A172 (cell line): ENCODE measurements around the gene TOMM20. TPM values are rescaled to one million over a fixed set of nuclear protein-coding genes. Genes with fewer than 3 reads are reported as not detected.
A peak's percentile ranks its signal among the peaks of the same experiment; 100 is the strongest.

Experiments used
- DNase-seq: peaks from one replicate; pipeline ENCODE4 v3.0.0-alpha.2; 2015; ENCODE audit warnings: low spot score
- total RNA-seq: library from RNA; depleted of rRNA; stranded (reverse); fragments of >200 nt; shearing (Covaris generic); gene quantifications from 2 replicates; pipeline ENCODE4 v1.2.3, GENCODE V29; 2014

Gene TOMM20
- total RNA-seq, 1 experiment from 2014 or later, result 161 TPM

DNA sequence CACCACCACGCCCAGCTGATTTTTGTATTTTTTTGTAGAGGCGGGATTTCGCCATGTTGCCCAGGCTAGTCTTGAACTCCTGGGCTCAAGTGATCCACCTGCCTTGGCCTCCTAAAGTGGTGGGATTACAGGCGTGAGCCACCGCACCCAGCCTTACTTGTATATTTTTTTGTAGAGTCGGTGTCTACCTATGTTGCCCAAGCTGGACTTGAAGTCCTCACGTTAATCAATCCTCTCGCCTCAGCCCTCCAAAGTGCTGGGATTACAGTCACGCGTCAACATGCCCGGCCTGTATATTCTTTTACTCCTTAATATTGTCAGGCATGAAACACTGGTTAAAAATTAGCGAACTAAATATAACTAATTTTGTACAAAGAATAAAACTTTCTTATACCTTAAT, 5.5 kb upstream of the TOMM20 start:
- DNase-seq, result no peak

DNA sequence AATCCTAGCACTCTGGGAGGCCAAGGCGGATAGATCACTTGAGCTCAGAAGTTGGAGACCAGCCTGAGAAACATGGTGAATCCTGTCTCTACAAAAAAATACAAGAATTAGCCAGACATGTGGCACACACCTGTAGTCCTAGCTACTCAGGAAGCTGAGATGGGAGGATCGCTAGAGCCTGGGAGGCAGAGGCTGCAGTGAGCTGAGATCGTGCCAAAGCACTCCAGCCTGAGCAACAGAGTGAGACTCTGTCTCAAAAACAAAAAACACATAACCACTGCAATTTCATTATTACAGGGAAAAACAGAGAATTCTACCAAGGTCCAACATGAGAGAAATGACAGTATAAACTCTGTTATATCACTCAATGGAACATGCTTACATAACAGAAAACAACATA, 4.4 kb upstream of the TOMM20 start:
- no peak for DNase-seq

DNA sequence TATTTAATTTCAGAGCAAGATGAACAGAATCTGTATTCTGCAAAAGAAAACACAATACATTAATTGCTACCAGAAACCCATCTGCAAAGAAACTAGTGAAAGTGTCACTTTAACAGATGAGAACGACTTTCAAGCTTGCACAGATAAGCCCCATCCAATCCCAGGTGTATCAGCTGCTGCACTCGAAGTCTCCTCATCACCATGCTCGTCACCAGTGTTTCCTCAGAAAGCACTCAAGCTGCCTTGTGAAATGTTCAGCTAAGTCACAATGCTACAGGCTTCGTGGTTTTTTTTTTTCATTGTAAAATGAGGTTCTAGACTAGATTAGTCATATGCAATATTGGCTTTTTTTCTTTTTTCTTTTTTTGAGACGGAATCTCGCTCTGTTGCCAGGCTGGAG, 3.3 kb upstream of the TOMM20 start:
- DNase-seq, result no peak

DNA sequence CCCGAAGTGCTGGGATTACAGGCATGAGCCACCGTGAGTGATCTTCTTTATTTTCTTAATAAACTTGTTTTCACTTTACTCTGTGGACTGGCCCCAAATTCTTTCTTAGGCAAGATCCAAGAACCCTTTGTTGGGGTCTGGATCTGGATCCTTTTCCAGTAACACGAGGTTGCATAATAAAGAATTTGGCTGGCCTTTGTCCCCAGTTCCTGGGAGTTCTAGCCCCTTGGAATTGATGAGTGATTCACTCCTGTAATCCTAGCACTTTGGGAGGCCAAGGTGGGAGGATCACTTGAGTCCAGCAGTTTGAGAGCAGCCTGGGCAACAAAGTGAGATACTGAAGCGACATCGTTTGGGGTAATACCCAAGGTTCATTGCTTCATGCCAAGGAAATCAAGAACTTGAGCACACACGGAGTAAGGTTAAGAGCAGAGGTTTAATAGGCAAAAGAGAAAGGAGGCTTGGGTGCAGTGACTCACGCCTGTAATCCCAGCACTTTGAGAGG, 2.2 kb upstream of the TOMM20 start:
- DNase-seq, result no peak

DNA sequence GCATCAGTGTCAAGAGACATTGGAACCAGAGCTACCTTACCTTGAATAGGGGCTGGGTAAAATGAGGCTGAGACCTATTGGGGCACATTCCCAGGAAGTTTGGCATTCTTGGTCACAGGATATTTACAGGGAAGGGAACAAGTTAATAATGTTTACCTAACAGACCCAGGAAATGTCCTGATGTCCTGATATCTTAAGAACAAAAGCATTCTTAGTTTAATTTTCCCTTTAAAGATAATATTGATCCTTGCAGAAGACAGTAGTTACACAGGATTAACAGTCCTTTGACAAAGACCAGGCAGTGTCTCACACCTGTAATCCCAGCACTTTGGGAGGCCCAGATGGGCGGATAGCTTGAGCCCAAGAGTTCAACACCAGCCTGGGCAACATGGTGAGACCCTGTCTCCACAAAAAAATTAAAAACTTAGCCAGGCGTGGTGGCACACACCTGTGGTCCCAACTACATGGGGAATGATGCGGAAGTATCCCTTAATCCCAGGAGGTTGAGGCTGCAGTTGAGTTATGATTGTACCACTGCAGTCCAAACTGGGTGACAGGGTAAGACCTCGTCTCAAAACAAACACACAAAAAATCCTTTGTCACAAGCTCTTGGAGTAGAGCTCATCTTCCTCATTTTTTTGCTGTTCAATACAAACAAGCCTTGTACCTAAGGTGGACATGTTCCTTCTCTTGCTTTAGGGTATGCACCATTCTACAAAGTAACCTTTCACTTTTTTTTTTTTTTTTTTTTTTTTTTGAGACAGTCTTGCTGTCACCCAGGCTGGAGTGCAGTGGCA, 1.3 kb upstream of the TOMM20 start:
- DNase-seq, result no peak

DNA sequence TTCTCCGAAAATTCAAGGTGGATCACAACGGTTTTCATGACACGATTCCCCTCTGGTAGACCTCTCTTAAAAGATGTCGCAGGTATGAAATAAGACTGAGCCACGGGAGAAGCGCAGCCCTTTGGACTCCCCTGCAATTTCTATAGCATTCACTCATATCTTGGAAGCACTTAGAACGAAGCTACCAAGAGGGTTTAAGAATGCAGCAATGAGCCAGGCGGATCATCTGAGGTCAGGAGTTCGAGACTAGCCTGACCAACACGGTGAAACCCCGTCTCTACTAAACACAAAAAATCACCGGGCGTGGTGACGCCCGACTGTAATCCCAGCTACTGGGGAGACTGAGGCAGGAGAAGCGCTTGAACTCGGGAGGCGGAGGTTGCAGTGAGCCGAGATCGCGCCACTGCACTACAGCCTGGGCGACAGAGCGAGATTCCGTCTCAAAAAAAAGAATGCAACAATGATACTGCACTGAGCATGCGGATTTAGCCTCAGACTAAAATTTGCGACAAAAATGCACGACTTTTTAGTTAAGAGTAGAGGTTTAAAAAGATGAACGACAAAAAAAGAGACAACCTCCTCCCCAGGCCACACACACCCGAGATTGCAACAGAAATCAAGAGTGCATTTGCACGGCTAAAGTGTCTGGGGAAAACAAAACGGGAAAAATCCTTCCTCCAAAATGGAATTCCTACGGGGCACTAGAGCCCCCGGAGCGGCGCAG, 743 bp downstream of the TOMM20 start:
- DNase-seq, result peak; percentile 13

DNA sequence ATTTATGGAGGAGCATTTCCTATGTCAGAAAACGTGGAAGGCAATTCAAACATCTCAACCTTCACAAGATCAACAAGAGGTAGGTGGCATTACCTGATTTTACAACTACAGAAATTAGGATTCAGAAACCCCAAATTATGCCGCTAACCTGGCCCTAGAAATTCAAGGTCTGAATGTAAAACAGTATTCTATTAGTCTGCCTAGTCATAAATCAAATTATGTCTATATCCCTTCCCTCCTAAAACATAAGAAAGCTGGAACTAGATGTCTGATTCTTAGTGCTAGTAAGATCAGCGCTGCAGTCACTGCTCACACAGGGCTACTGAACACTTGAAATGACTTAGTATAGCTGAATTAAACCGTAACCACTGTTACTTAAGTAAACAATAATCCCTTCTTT, 1.4 kb downstream of the TOMM20 start:
- DNase-seq, result no peak

DNA sequence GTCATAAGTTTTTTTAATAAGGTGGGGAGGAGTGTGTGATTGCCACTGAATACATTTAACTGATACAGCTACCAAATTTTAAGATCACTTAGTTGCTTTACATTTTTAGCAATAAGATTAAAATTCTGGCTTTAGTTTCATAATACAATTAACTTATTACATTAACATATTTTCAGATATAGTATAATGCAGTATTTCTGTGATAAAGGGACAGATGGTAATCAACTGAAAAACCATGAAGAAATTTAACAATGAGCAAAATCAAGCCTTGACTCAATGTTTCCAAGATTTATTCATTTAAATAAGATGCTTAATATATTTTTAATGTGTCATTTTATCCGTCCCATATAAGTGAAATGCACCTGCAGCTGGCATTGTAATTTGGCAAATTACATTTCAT, 4.0 kb downstream of the TOMM20 start:
- DNase-seq, result no peak

DNA sequence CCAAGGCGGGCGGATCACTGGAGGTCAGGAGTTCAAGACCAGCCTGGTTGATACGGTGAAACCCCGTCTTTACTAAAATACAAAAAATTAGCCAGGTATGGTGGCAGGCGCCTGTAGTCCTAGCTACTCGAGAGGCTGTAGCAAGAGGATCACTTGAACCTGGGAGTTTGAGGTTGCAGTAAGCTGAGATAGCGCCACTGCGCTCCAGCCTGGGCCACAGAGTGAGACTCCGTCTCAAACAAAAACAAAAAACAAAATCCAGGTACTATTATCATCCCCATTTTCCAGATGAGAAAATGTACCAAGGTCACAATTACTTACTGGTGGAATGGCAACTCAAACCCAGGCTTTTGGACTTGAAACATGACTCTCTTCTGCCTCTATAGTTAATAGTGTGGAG, 4.5 kb downstream of the TOMM20 start:
- no peak for DNase-seq

DNA sequence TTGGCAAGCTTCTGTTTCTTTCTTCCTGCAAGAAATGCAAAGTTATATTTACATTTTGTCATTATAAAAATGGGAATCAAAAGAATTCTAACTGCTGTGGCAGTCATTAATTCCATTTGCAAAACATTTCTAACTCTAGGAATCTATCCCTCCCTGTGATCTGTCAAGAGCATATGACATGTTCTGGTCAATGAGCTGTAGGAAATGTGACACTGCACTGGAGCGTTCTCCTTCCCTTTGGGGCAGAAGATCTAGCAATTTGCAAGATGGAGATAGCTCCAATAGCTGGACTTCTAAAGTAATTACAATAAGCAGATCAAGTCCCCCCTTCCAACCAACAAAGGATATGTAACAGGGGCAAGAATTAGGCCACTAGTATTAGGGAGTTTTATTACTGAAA, 6.3 kb downstream of the TOMM20 start:
- no peak for DNase-seq

DNA sequence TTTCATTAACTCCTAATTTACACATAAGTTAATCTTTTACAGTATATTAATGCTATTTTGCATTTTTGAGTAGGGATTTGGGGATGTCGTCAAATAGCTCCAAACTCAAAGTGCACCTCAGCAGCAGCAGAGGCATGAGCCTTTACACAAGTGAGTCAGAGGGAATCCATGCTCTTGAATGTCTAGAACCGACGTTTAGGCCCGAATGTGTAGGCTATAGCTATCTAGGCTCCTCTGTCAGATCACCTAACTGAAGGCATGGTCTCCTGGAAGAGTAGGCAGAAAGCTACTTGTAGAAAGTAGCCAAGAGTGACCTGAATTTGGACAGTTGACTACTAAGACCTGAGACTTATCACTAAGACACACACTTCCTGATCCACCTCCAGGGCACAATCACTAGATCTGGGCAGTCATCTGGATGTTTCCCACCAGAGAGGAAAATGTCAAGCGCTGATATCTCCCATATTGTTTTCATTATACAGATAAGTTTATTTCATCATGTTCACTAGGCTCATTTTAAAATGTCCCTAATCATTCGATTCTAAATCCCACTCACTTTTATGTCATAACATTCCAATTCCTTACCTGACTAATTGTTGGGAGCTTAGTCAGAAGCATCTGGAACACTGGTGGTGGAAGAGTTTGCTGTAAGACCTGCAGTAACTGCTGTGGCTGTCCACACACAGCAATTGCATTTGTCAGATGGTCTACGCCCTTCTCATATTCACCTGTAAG, 15.3 kb downstream of the TOMM20 start:
- DNase-seq, result no peak

DNA sequence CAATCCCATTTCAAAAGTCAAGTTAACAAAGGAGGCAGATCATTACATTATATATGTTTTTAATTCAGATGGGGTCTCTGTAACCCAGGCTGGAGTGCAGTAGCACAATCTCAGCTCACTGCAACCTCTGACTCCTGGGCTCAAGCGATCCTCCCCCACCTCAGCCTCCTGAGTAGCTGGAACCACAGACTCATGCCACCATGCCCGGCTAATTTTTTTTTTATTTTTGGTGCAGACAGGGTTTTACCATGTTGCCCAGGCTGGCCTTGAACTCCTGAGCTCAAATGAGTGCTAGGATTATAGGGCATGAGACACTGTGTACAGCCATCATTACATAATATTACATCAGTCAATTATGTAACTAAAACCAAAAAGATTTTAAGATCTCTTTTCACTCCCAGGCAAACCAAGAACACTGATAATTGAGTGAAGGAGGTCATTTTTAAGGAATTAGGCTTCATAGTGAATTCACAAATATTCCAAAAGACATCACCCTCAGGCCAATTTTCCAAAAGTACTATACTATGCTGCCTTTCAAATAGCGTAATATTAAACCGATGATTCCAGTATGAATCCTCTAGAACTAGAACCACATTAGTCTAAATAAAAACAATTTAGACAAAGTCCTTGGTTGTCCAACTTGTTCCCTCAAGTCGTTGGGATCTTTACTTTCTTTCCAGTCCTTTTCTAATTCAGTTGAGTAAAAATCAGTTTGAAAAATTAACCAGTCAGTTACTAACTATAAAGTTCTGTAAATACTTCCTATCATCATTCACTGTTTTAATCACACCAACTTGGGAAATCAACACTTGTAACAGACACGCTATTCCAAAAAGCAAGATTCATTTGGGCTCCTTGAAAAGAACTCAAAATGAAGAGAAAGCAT, 16.1 kb downstream of the TOMM20 start:
- DNase-seq, result no peak

DNA sequence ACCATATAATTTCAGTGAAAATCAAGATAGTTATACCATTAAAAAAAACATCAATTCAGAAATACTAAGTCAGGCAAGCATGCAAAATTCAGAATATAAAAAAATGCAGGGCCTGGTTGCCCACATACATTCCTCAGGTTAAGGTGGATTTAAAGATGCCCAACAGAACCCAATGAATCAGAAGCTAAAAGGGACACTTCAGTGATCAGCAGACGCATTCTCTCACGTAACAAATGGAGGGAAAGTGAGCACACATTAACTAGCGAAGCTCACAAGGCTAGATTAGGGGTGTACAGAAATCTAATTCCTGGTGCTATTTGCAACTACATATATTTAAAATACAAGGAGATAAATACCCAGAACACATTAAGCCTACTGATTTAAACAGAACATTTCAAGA, 17.5 kb downstream of the TOMM20 start:
- no peak for DNase-seq

DNA sequence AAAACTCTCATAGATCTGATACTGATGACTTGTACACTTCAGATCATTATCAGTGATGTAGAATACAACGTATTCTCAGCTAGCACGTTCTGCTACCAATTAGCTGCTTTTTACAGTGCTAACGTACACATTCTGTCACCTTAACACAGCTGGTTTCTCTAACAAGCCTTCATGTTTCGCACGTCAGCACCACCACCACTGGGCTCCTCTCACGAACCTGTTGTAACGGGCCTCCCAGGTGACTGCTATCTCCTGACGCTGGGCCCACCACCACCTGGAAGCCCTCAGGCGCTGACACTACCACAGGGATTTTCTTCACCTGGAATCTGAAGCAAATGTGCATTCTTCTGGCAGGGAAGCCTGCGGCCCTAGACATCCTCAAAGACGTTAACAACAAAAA, 19.8 kb downstream of the TOMM20 start:
- DNase-seq, result no peak

DNA sequence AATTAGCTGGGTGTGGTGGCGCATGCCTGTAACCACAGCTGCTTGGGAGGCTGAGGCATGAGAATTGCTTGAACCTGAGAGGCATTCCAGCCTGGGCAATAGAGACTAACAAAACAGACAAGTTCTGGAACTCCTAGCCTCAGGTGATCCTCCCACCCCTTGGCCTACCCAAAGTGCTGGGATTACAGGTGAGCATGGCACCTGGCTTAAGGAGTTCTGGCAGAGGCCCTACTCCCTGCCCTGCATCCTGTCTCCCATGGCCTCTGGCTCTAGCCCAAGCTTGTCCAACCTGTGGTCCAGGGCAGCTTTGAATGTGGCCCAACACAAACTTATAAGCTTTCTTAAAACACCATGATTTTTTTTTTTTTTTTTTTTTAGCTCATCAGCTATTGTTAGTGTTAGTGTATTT, 20.4 kb downstream of the TOMM20 start:
- no peak for DNase-seq

DNA sequence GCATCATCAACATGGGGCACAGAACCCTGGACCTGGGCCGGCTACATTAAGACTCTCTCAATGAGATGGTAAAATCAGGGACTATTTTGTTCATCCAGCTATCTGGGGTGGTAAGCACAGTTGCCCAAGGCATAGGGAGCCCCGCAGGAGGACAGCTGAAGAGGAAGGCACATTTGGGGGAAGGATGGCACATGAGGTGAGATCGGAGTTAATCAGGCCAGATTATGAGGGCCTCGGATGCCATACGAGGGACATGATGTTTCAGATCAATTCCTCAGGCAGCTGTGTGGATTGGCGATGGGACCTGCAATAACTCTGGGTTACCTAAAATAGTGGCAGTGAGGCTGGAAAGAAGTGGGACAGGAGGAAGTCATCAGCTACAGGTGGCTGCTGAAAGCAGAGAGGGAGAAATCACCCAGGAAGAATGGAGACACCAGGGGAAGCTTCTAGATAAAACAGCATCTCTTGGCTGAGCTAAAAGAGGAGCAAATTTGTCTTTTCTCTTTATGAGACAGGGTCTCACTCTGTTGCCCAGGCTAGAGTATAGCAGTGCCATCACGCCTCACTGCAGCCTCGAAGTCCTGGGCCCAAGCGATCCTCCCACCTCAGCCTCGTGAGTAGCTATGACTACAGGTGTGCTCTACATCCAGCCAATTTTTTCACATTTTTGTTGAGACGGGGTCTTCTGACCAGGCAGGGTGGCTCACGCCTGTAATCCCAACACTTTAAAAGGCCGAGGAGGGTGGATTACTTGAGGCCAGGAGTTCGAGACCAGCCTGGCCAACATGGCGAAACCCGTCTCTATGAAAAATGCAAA, 21.1 kb downstream of the TOMM20 start:
- no peak for DNase-seq

DNA sequence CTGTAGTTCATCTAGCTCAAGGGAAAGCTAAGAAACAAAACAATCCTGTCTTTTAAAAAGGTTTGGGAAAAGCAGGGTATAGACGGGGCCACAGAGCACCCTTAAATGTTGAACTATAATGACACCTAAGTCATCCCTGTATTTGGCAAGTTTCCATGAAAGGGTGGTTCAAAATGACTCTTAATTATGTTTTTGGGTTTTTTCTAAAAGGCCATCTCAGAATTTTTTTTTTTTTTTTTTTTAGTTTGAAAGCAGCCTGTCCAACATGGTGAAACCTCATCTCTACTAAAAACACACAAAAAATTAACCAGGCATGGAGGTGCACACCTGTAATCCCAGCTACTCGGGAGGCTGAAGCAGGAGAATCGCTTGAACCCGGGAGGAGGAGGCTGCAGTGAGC, 22.2 kb downstream of the TOMM20 start:
- no peak for DNase-seq

DNA sequence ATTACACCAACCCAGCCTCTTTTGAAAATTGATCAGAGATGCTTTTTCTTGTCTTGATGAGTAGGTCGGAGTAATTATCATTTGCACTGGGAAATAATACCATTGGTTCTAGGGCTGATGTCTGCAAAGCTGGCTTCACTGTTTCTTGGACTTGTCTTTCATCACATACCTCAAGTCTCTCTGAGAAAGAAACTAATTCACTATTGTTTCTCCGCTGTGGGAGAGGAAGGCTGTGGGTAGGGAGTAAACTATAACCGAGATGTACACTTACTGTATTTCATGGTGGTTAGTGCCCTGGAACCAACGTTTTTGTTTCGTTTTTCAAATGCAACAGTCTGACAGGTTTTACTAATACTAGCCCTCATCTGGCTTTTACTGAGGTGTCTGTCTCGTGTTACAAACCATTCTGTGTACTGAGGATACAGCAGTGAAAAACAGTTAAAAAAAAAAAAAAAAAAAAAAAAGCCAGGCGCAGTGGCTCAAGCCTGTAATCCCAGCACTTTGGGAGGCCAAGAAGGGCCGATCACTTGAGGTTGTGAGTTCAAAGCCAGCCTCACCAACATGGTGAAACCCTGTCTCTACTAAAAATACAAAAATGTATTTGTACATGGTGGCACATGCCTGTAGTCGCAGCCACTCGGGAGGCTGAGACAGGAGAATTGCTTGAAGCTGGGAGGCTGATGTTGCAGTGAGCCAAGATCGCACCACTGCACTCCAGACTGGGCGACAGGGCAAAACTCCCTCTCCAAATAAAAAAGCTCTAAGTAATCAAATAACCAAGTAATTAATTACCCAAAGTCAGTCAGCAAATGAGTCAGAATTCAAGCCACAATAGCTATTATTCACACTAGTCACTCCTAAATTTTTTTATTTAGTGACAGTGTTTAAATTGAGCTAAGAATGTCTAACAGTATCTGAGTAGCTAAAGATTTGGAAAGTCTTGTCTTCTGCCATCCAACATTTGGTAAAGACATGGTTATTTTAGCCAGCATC, 23.3 kb downstream of the TOMM20 start:
- no peak for DNase-seq

DNA sequence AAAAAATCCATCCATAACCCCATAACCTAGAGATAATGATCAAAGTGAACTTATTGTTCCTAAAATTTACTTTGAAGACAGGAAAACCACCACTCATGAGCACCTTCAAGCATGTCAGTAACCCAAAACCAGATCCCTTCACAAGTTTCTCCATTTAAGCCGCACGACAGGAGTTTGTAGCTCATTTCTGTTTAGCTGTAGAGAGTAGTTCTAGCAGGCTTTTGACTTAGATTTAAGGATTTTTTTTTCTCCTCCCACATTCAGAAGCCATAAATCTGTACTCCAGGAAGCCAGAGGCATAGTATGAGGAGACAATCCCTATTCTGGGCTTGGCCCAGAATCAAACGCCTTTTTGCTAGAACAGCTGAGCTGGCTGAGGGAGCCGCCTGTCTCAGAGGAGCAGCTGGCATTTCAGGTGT, 25.6 kb downstream of the TOMM20 start:
- DNase-seq, result no peak

DNA sequence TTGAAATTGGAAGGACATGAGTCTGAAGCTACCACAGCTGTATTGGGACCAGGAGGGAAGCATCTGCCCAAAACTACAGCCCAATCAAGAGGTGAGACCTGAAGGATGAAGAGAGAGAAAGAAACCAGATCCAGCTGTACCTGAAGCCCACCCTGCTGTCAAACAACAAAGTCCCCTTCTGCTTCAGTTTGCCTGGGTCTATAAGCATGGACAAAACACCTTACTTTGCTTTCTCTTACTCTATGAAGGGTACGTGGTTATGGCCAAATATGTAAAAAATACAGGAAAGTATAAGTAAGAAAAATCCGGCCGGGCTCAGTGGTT, 26.4 kb downstream of the TOMM20 start:
- DNase-seq, result no peak
